Caco-2 (cell line): Measurements from ENCODE around the gene GPR3. TPM values are rescaled to one million over a fixed set of nuclear protein-coding genes. Genes with fewer than 3 reads are reported as not detected.

Experiments used
- BruUV-seq: library from RNA; stranded (reverse); fragments of 400-500 nt; replicated peaks from 2 replicates; lab custom pipeline; 2021; lab: Mats Ljungman, UMichigan
- CTCF ChIA-PET: fragments of 300-600 bp; sonication (Branson Sonifier 250); formaldehyde crosslinking; loops from one replicate; lab custom pipeline; 2022; ENCODE audit warnings: antibody characterized with exemption; lab: Charles Lee
- POLR2A ChIA-PET: fragments of 300-600 bp; sonication (Branson Sonifier 250); formaldehyde crosslinking; loops from one replicate; lab custom pipeline; 2022; ENCODE audit warnings: antibody characterized with exemption; lab: Charles Lee
- DNase-seq, 2 experiments: peaks; one replicate each; pipeline versions ENCODE4 v3.0.0 to v3.0.0-alpha.2; 2020 to 2022
- H3K27me3 ChIP-seq: replicated peaks from 2 replicates; pipeline ENCODE4 v1.6.0; 2011; ENCODE audit warnings: low read length; ENCODE audit not compliant: control insufficient read depth, insufficient read depth
- H3K36me3 ChIP-seq: 2 replicates; pipeline ENCODE4 v1.5.1; 2011; ENCODE audit warnings: low read length; ENCODE audit not compliant: control insufficient read depth, insufficient read depth
- H3K4me1 ChIP-seq: fragments of 250-450 bp; sonication (Bioruptor Pico); 2 replicates; pipeline ENCODE4 v1.5.1; 2020; ENCODE audit warnings: mild to moderate bottlenecking
- H3K4me3 ChIP-seq: 2 replicates; pipeline ENCODE4 v1.5.1; 2011; ENCODE audit warnings: low read depth, mild to moderate bottlenecking, control low read depth, low read length
- H3K9me3 ChIP-seq: fragments of 250-450 bp; sonication (Bioruptor Pico); 2 replicates; pipeline ENCODE4 v1.5.1; 2020; ENCODE audit warnings: mild to moderate bottlenecking, moderate library complexity
- H3K27ac Mint-ChIP-seq: one replicate; pipeline ENCODE4 v1.8.0; 2022; ENCODE audit warnings: mixed read lengths; ENCODE audit not compliant: unreplicated experiment
- H3K27me3 Mint-ChIP-seq: one replicate; pipeline ENCODE4 v1.8.0; 2022; ENCODE audit warnings: mixed read lengths; ENCODE audit not compliant: insufficient read depth, unreplicated experiment
- H3K36me3 Mint-ChIP-seq: one replicate; pipeline ENCODE4 v1.8.0; 2022; ENCODE audit warnings: mild to moderate bottlenecking, mixed read lengths; ENCODE audit not compliant: insufficient read depth, unreplicated experiment
- H3K4me1 Mint-ChIP-seq: one replicate; pipeline ENCODE4 v1.8.0; 2022; ENCODE audit warnings: low read depth, mixed read lengths; ENCODE audit not compliant: unreplicated experiment
- H3K4me3 Mint-ChIP-seq: one replicate; pipeline ENCODE4 v1.8.0; 2022; ENCODE audit warnings: mild to moderate bottlenecking, moderate library complexity, mixed read lengths; ENCODE audit not compliant: unreplicated experiment
- H3K9me3 Mint-ChIP-seq: one replicate; pipeline ENCODE4 v1.8.0; 2022; ENCODE audit warnings: mixed read lengths; ENCODE audit not compliant: unreplicated experiment
- intact Hi-C: fragments of 100-400 bp; cut with micrococcal nuclease; formaldehyde crosslinking; loops from one replicate; pipeline ENCODE4 v1.10.0; 2022; ENCODE audit not compliant: unreplicated experiment
- total RNA-seq: library from RNA; stranded (reverse); gene quantifications from 2 replicates; pipeline ENCODE4 v1.2.3, GENCODE V29; 2022
- TF ChIP-seq, protein P1 (sequence below), 2 experiments: fragments of 200-600 bp in 1 of 2; IDR thresholded peaks; 1 replicate in 1 of 2; 2 replicates in 1 of 2; pipeline versions ENCODE4 v1.5.1 to v1.8.0; 2011 to 2022; ENCODE audit warnings: antibody characterized with exemption in 1 of 2, control low read depth in 1 of 2, inconsistent platforms in 1 of 2, low read depth in 1 of 2, low read length in 1 of 2, mild to moderate bottlenecking in 1 of 2, moderate library complexity in 1 of 2; ENCODE audit not compliant: insufficient read depth in 1 of 2, severe bottlenecking in 1 of 2, unreplicated experiment in 1 of 2

The GPR3 gene
- total RNA-seq, 1 experiment from 2014 or later: 0.91 TPM

DNA sequence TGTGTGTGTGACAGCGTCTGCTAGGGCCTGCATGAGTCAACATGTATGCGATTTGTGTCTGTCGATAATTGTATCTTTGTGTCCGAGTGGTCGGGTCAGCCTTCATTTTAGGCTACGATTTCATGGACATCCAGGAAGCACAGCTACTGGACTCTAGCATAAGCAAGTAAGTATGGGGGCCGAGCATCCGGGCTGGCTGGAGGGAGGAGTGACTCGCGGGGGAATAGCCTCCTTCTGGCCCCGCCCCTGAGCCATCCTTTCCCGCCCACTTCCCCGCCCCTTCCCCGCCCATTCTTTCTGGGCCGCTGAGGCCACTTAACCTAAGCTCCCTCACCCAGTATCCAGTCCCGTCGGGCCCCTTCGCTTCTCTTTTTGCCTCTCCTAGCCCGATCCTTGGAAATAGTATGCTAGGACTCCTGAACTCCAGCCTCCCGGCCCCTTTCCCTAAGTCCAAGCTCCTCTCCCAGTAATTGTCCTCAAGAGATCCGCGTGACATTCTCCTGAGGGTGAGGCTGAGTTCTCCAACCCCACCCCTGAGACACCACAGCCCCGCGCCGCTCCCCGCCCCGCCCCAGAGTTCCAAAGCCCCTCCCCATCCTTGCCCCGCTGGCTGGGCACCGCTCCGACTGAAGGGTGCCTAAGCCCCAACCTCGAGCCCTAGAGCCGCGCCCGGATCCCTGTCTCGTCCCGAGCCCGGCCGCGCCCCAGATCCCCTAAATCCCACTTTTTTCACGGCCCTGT, 26.9 kb upstream of the GPR3 start:
- Mint-ChIP-seq H3K27ac (peak overlapping the region; percentile 85), H3K27me3 (no peaks in the 10 kb centered on the region), H3K36me3 (peaks cover 12% of the 10 kb centered on the region), H3K4me3 (peak overlapping the region; percentile 98), H3K9me3 (no peaks in the 10 kb centered on the region), H3K4me1 (peaks cover 7% of the 10 kb centered on the region)
- TF ChIP-seq, protein P1, sequence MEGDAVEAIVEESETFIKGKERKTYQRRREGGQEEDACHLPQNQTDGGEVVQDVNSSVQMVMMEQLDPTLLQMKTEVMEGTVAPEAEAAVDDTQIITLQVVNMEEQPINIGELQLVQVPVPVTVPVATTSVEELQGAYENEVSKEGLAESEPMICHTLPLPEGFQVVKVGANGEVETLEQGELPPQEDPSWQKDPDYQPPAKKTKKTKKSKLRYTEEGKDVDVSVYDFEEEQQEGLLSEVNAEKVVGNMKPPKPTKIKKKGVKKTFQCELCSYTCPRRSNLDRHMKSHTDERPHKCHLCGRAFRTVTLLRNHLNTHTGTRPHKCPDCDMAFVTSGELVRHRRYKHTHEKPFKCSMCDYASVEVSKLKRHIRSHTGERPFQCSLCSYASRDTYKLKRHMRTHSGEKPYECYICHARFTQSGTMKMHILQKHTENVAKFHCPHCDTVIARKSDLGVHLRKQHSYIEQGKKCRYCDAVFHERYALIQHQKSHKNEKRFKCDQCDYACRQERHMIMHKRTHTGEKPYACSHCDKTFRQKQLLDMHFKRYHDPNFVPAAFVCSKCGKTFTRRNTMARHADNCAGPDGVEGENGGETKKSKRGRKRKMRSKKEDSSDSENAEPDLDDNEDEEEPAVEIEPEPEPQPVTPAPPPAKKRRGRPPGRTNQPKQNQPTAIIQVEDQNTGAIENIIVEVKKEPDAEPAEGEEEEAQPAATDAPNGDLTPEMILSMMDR (IDR thresholded peaks at IDR 0.05; ENCODE audit: insufficient read depth in 1 of 2, low read depth in 1 of 2, low read length in 1 of 2, severe bottlenecking in 1 of 2, unreplicated experiment in 1 of 2): no peak
- CTCF ChIA-PET: interaction anchor here (0.5 to 3.2 kb wide), 23 partner anchors 8 to 1278 kb away, joined by 3 to 28 read pairs (median 5); partner anchors contain the start of gene TAF12
- Histone ChIP-seq H3K4me3 (peak overlapping the region; percentile 46), H3K9me3 (no peaks in the 10 kb centered on the region), H3K36me3 (no peaks in the 10 kb centered on the region), H3K4me1 (peaks cover 16% of the 10 kb centered on the region), H3K27me3 (no peaks in the 10 kb centered on the region)
- no TSS peak for BruUV-seq
- POLR2A ChIA-PET: interaction anchor here (0.5 to 1.9 kb wide), 10 partner anchors 12 to 931 kb away, joined by 3 to 14 read pairs (median 8); partner anchors contain the start of gene CD164L2
- DNase-seq: peak; percentile 74 to 83
- intact Hi-C loops: loop anchor here (1.0 kb wide), 1 partner anchor 23 kb away; no protein-coding TSS in a partner anchor

DNA sequence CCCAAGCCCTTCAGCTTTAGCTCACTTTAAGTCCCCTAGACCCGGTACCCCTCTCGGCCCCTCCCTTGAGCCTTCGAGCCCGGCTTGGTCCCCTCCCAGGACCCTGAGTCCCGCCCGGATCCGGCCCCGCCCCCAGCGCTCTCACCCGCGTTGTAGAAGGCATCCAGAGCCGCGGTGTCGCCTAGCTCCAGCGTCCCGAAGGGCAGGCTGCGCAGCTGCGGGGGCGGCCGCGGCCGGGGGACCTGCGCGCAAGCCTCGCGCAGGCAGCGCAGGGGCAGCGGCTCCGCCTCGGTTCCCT, 26.4 kb upstream of the GPR3 start:
- POLR2A ChIA-PET: interaction anchor here (0.5 to 1.9 kb wide), 10 partner anchors 12 to 930 kb away, joined by 3 to 14 read pairs (median 8); partner anchors contain the start of gene CD164L2
- TF ChIP-seq, protein P1 (IDR thresholded peaks at IDR 0.05; ENCODE audit: insufficient read depth in 1 of 2, low read depth in 1 of 2, low read length in 1 of 2, severe bottlenecking in 1 of 2, unreplicated experiment in 1 of 2): no peak
- no peaks in the 10 kb centered on the region for H3K9me3 ChIP-seq
- CTCF ChIA-PET: interaction anchor here (0.5 to 3.2 kb wide), 21 partner anchors 9 to 310 kb away, joined by 3 to 28 read pairs (median 5); partner anchors contain the start of gene SYTL1
- intact Hi-C loops: no loop called here
- Mint-ChIP-seq H3K9me3 (no peaks in the 10 kb centered on the region), H3K27me3 (no peaks in the 10 kb centered on the region), H3K4me1 (peaks cover 7% of the 10 kb centered on the region), H3K4me3 (peak overlapping the region; percentile 98), H3K27ac (peak overlapping the region; percentile 85), H3K36me3 (peaks cover 12% of the 10 kb centered on the region)
- peak; percentile 83 to 85 for DNase-seq
- no peaks in the 10 kb centered on the region for H3K36me3 ChIP-seq
- no TSS peak for BruUV-seq
- no peaks in the 10 kb centered on the region for H3K27me3 ChIP-seq
- peak overlapping the region; percentile 46 for H3K4me3 ChIP-seq
- H3K4me1 ChIP-seq: peaks cover 16% of the 10 kb centered on the region

DNA sequence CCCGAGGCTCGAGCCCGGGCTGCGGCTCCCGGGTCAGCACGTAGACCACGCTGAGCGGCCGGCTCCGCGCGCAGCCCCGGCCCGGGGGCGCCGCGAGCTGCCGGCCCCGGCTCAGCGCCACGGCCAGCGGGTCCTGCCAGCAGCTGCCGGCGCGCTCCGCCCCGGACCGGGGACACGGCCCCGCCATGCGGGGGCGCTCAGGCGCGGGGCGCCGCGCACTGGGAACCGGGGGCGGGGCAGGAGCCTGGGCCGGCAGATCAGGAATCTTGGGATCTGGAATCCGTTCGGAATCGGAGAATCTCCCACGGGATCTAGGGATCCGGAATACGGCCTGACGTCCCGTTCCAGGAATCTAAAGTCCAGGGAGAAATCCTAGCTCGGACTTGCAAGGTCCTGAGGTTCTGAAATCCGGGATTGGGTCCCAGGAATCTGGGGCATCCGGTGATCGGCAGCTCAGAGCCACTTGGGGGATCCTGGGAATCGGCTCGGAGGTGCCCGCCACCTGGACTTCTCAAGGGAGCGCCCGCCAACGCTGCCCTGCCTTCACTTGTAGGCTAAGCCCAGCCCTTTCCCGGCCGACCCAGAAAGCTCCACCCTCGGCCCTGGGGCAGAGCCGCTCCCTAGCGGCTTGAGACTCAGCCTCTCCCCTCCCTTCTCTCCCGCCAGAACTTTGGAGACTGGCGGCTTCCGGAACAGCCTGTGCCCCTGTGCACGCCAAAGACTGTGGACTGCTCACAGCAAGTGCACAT, 25.8 kb upstream of the GPR3 start, which contains the start of gene MAP3K6:
Gene MAP3K6 (minus strand): TSS at position 551 of the 749 bp plus-strand sequence. CDS start 364 bp downstream, at position 187.
- peak within 1 kb of the TSS; percentile 85 for H3K27ac Mint-ChIP-seq

More for the DNA sequence above, 25.8 kb upstream of the GPR3 start, which contains the start of gene MAP3K6:
- H3K9me3 Mint-ChIP-seq: no peaks in the 10 kb centered on the region
- H3K4me1 Mint-ChIP-seq: peaks cover 7% of the 10 kb centered on the region
- Histone ChIP-seq H3K4me3 (peak within 1 kb of the TSS; percentile 46), H3K27me3 (no peaks in the 10 kb centered on the region), H3K4me1 (peaks cover 16% of the 10 kb centered on the region), H3K36me3 (no peaks in the 10 kb centered on the region), H3K9me3 (no peaks in the 10 kb centered on the region)
- POLR2A ChIA-PET: interaction anchor here (1.3 to 1.9 kb wide), 2 partner anchors 15 to 17 kb away, joined by 9 to 14 read pairs; no protein-coding TSS in a partner anchor
- intact Hi-C loops: no loop called here
- no peaks in the 10 kb centered on the region for H3K27me3 Mint-ChIP-seq
- CTCF ChIA-PET: interaction anchor here (0.5 to 3.2 kb wide), 17 partner anchors 9 to 407 kb away, joined by 3 to 28 read pairs (median 6); partner anchors contain the start of genes STX12 and SYTL1
- peaks cover 12% of the 10 kb centered on the region for H3K36me3 Mint-ChIP-seq
- H3K4me3 Mint-ChIP-seq: peak within 1 kb of the TSS; percentile 98
- TF ChIP-seq, protein P1 (IDR thresholded peaks at IDR 0.05; ENCODE audit: insufficient read depth in 1 of 2, low read depth in 1 of 2, low read length in 1 of 2, severe bottlenecking in 1 of 2, unreplicated experiment in 1 of 2): peak in 1 of 2 experiments; percentile 30
- no TSS peak for BruUV-seq
- peak; percentile 76 to 82 for DNase-seq
